ENCODE data around the gene LSM4.

The LSM4 gene

GRCh38 chr19:18279516-18280246 is 43.2 kb downstream of the LSM4 start:
- peaks cover 57% of the 10 kb centered on the region for H3K4me1 Mint-ChIP-seq

GRCh38 chr19:18279266-18279515 is 43.7 kb downstream of the LSM4 start:
- peaks cover 4% of the 10 kb centered on the region for H3K27me3 Mint-ChIP-seq
- CTCF ChIA-PET, result interaction anchor here (0.7 to 9.5 kb wide), 23 partner anchors 10 to 188 kb away, joined by 3 to 236 read pairs (median 7); partner anchors contain the start of genes LSM4, MPV17L2, PGPEP1 and PIK3R2
- H3K4me1 Mint-ChIP-seq, result peaks cover 57% of the 10 kb centered on the region
- no peak for DNase-seq
- H3K27ac Mint-ChIP-seq, result peak overlapping the region; percentile 99
- no peaks in the 10 kb centered on the region for H3K9me3 Mint-ChIP-seq
- H3K4me3 Mint-ChIP-seq, result peak overlapping the region; percentile 95
- peaks cover 47% of the 10 kb centered on the region for H3K36me3 Mint-ChIP-seq

More at GRCh38 chr19:18279516-18280246, 43.2 kb downstream of the LSM4 start:
- Mint-ChIP-seq H3K27ac (peak overlapping the region; percentile 99), H3K36me3 (peaks cover 42% of the 10 kb centered on the region), H3K4me3 (peak overlapping the region; percentile 95), H3K27me3 (peaks cover 4% of the 10 kb centered on the region), H3K9me3 (no peaks in the 10 kb centered on the region)
- DNase-seq, result peak; percentile 94
- CTCF ChIA-PET, result interaction anchor here (0.6 to 9.5 kb wide), 25 partner anchors 10 to 189 kb away, joined by 3 to 236 read pairs (median 7); partner anchors contain the start of genes LSM4, MPV17L2, PGPEP1 and PIK3R2

GRCh38 chr19:18278521-18279265 is 44.2 kb downstream of the LSM4 start:
- H3K36me3 Mint-ChIP-seq, result peaks cover 49% of the 10 kb centered on the region

GRCh38 chr19:18274781-18275356 is 48.0 kb downstream of the LSM4 start:
- DNase-seq, result no peak

More at GRCh38 chr19:18278521-18279265, 44.2 kb downstream of the LSM4 start:
- Mint-ChIP-seq H3K4me1 (peaks cover 55% of the 10 kb centered on the region), H3K27ac (peak overlapping the region; percentile 99), H3K4me3 (peak overlapping the region; percentile 95), H3K9me3 (no peaks in the 10 kb centered on the region), H3K27me3 (peaks cover 4% of the 10 kb centered on the region)
- CTCF ChIA-PET, result interaction anchor here (0.6 to 9.5 kb wide), 24 partner anchors 9 to 619 kb away, joined by 3 to 236 read pairs (median 6); partner anchors contain the start of genes LSM4, PGPEP1, PIK3R2 and RAB3A
- peak; percentile 71 for DNase-seq

GRCh38 chr19:18274219-18274780 is 48.6 kb downstream of the LSM4 start, which contains the start of gene IQCN:
Gene IQCN (minus strand): TSS chr19:18274452. CDS start chr19:18269478, 4,974 bp downstream.
- CTCF ChIA-PET, result interaction anchor here (1.5 to 9.5 kb wide), 2 partner anchors 43 to 54 kb away, joined by 7 to 236 read pairs; partner anchors contain the start of gene LSM4
- Mint-ChIP-seq H3K36me3 (peaks cover 44% of the 10 kb centered on the region), H3K4me1 (peaks cover 36% of the 10 kb centered on the region)

More at GRCh38 chr19:18274781-18275356, 48.0 kb downstream of the LSM4 start:
- Mint-ChIP-seq H3K9me3 (no peaks in the 10 kb centered on the region), H3K27ac (no peak overlapping the region), H3K36me3 (peaks cover 50% of the 10 kb centered on the region), H3K4me1 (peaks cover 38% of the 10 kb centered on the region), H3K27me3 (peaks cover 4% of the 10 kb centered on the region), H3K4me3 (no peak overlapping the region)
- CTCF ChIA-PET, result interaction anchor here (0.7 to 9.5 kb wide), 5 partner anchors 36 to 56 kb away, joined by 3 to 236 read pairs (median 4); partner anchors contain the start of gene LSM4

GRCh38 chr19:18273561-18274218 is 49.2 kb downstream of the LSM4 start:
- no peaks in the 10 kb centered on the region for H3K27me3 Mint-ChIP-seq
- CTCF ChIA-PET, result interaction anchor here (1.5 to 9.5 kb wide), 2 partner anchors 44 to 55 kb away, joined by 7 to 236 read pairs; partner anchors contain the start of gene LSM4
- no peak for DNase-seq
- H3K4me1 Mint-ChIP-seq, result peaks cover 31% of the 10 kb centered on the region
- no peak overlapping the region for H3K4me3 Mint-ChIP-seq
- peaks cover 40% of the 10 kb centered on the region for H3K36me3 Mint-ChIP-seq
- no peak overlapping the region for H3K27ac Mint-ChIP-seq
- H3K9me3 Mint-ChIP-seq, result no peaks in the 10 kb centered on the region

More at GRCh38 chr19:18274219-18274780, 48.6 kb downstream of the LSM4 start, which contains the start of gene IQCN:
- DNase-seq, result peak; percentile 53
- Mint-ChIP-seq H3K9me3 (no peaks in the 10 kb centered on the region), H3K27me3 (peaks cover 1% of the 10 kb centered on the region), H3K27ac (no peak within 1 kb of the TSS), H3K4me3 (no peak within 1 kb of the TSS)

- peaks cover 38% of the 10 kb centered on the region for H3K36me3 Mint-ChIP-seq
- H3K27me3 Mint-ChIP-seq, result no peaks in the 10 kb centered on the region
- no peaks in the 10 kb centered on the region for H3K9me3 Mint-ChIP-seq
- DNase-seq, result no peak
- H3K4me3 Mint-ChIP-seq, result no peak overlapping the region
- H3K27ac Mint-ChIP-seq, result peak overlapping the region; percentile 52
- CTCF ChIA-PET, result interaction anchor here (0.6 to 1.7 kb wide), 4 partner anchors 16 to 126 kb away, joined by 3 to 7 read pairs (median 3); partner anchors contain the start of gene LRRC25
- peaks cover 17% of the 10 kb centered on the region for H3K4me1 Mint-ChIP-seq
These were observed 51.4 kb downstream of the LSM4 start for GRCh38 chr19:18271433-18271841.

- CTCF ChIA-PET, result interaction anchor here (1.4 to 2.9 kb wide), 2 partner anchors 9 to 58 kb away, joined by 6 to 16 read pairs; no protein-coding TSS in a partner anchor
- peaks cover 36% of the 10 kb centered on the region for H3K36me3 Mint-ChIP-seq
- no peaks in the 10 kb centered on the region for H3K27me3 Mint-ChIP-seq
- no peak overlapping the region for H3K4me3 Mint-ChIP-seq
- H3K9me3 Mint-ChIP-seq, result no peaks in the 10 kb centered on the region
- no peak for DNase-seq
- H3K4me1 Mint-ChIP-seq, result peaks cover 11% of the 10 kb centered on the region
- H3K27ac Mint-ChIP-seq, result no peak overlapping the region
These were observed 52.5 kb downstream of the LSM4 start for GRCh38 chr19:18270326-18270725.

- Mint-ChIP-seq H3K27me3 (no peaks in the 10 kb centered on the region), H3K27ac (no peak overlapping the region), H3K36me3 (peaks cover 25% of the 10 kb centered on the region), H3K4me3 (no peak overlapping the region), H3K9me3 (no peaks in the 10 kb centered on the region), H3K4me1 (peaks cover under 1% of the 10 kb centered on the region)
- DNase-seq, result no peak
- CTCF ChIA-PET, result interaction anchor here (1.4 to 2.9 kb wide), 2 partner anchors 10 to 59 kb away, joined by 6 to 16 read pairs; no protein-coding TSS in a partner anchor
These were observed 53.7 kb downstream of the LSM4 start for GRCh38 chr19:18269070-18269723.

- CTCF ChIA-PET, result no interaction called here
- Mint-ChIP-seq H3K36me3 (peaks cover 18% of the 10 kb centered on the region), H3K27me3 (no peaks in the 10 kb centered on the region), H3K9me3 (no peaks in the 10 kb centered on the region), H3K27ac (peak overlapping the region; percentile 42), H3K4me3 (no peak overlapping the region), H3K4me1 (no peaks in the 10 kb centered on the region)
- DNase-seq, result no peak
These were observed 55.8 kb downstream of the LSM4 start for GRCh38 chr19:18266771-18267686.

- Mint-ChIP-seq H3K4me1 (no peaks in the 10 kb centered on the region), H3K4me3 (no peak overlapping the region), H3K27ac (no peak overlapping the region), H3K27me3 (no peaks in the 10 kb centered on the region), H3K36me3 (peaks cover 18% of the 10 kb centered on the region), H3K9me3 (no peaks in the 10 kb centered on the region)
- CTCF ChIA-PET, result interaction anchor here (0.6 kb wide), 1 partner anchor 52 kb away, joined by 3 read pairs; no protein-coding TSS in a partner anchor
- DNase-seq, result no peak
These were observed 57.3 kb downstream of the LSM4 start for GRCh38 chr19:18265582-18265981.
